AG09309 (cell line): ENCODE measurements around the gene ZNF423.

Experiments
- DNase-seq: peaks from one replicate; pipeline ENCODE4 v3.0.0-alpha.2; 2010; ENCODE audit warnings: low read depth
- H3K4me3 ChIP-seq: 2 replicates; pipeline ENCODE4 v1.5.1; 2011; ENCODE audit warnings: mild to moderate bottlenecking, low read depth, low read length, moderate library complexity; ENCODE audit not compliant: control insufficient read depth
- CTCF ChIP-seq: IDR thresholded peaks from 2 replicates; pipeline ENCODE4 v1.5.1; 2011; ENCODE audit warnings: mild to moderate bottlenecking, low read depth, low read length, inconsistent platforms; ENCODE audit not compliant: insufficient read depth, control insufficient read depth; ENCODE audit errors: missing control alignments

The ZNF423 gene

GRCh38 chr16:49739381-49739780 is 116.5 kb downstream of the ZNF423 start:
- DNase-seq: no peak
- H3K4me3 ChIP-seq: no peak overlapping the region
- no peak for TF ChIP-seq CTCF

- no peak overlapping the region for H3K4me3 ChIP-seq
- TF ChIP-seq CTCF: no peak
- DNase-seq: no peak
These were observed 117.1 kb downstream of the ZNF423 start for GRCh38 chr16:49738832-49739231.

- DNase-seq: no peak
- H3K4me3 ChIP-seq: no peak overlapping the region
- no peak for TF ChIP-seq CTCF
These were observed 117.9 kb downstream of the ZNF423 start for GRCh38 chr16:49738001-49738400.

GRCh38 chr16:49737541-49737940 is 118.4 kb downstream of the ZNF423 start:
- DNase-seq: no peak
- no peak for TF ChIP-seq CTCF
- H3K4me3 ChIP-seq: no peak overlapping the region

GRCh38 chr16:49734331-49734730 is 121.6 kb downstream of the ZNF423 start:
- DNase-seq: no peak
- H3K4me3 ChIP-seq: no peak overlapping the region
- TF ChIP-seq CTCF: no peak

- no peak overlapping the region for H3K4me3 ChIP-seq
- TF ChIP-seq CTCF: no peak
- DNase-seq: no peak
These were observed 122.5 kb downstream of the ZNF423 start for GRCh38 chr16:49733313-49734009.
